ENCODE results near the gene ADGRL1.

DNA sequence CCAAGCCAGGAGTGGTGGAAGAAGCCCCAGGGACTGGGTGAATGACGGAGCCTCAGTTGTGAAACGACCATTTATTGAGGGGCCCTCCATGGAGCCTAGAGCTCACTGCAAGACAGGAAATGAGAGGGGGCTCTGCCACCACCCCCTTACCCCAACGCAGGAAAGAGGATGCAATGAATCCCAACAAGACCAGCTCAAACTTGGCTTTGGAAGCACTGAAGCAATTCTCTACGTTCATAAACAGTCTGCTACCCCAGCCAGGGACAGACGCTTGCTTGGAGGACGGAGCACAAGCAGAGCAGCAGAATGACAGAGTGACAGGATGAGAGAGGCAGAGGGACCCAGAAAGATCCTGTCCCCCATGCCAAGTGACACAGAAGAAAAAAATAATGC, 89.4 kb downstream of the ADGRL1 start:
- no peak for TF ChIP-seq TAF1 (IDR thresholded peaks at IDR 0.05; ENCODE audit: borderline replicate concordance, insufficient read depth, low read length)
- no peak for TF ChIP-seq POLR2AphosphoS5 (IDR thresholded peaks at IDR 0.05; ENCODE audit: low read depth, low read length)

Data from PFSK-1 (cell line).